ENCODE results near the gene RAVER1. TPM values are rescaled to one million over a fixed set of nuclear protein-coding genes. Genes with fewer than 3 reads are reported as not detected.

RAVER1 gene
- total RNA-seq, 1 donor from 2014 or later, result 25.5 TPM

DNA sequence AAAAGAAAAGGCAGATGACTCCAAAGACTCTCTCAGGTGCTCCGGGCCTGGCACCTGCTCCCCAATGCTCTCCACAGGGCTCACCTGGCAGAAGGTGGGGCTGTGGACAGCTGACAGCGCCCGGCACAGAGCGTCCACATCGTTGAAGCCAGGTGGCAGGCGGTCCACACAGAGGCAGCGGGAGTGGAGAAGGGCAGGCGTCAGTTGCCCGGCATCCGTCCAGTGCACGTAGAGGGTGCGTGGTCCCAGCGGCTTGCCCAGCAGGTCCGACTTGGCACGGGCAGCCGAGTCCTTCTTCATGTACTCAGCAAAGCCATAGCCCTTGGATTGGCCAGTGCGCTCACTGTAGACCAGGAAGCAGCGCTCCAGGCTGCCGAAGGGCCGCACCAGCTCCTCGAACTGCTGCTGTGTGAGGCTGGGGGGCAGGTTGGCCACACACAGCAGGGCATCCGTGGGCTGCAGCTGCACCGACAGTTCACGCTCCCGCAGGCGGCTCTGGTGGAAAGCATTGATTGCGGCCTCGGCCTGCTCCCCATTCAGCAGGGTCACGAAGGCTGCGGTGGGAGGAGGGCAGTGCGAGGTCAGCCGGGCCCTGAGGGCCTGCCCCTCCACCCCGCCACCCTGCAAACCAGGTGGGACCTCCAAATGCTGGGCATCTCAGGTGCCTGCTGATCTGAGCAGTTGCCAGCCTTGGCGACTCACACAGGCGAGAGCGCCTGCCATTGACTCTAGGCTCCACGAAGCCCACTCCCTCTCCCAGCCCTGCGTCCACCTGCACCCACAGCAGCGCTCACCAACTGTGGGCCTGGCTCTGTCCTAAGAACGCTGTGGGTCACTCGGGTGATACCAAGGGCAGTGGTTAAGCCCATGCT lies 4.5 kb downstream of the RAVER1 start:
- peaks cover 0 to 65% of the 10 kb centered on the region in 2 donors for H3K36me3 ChIP-seq

DNA sequence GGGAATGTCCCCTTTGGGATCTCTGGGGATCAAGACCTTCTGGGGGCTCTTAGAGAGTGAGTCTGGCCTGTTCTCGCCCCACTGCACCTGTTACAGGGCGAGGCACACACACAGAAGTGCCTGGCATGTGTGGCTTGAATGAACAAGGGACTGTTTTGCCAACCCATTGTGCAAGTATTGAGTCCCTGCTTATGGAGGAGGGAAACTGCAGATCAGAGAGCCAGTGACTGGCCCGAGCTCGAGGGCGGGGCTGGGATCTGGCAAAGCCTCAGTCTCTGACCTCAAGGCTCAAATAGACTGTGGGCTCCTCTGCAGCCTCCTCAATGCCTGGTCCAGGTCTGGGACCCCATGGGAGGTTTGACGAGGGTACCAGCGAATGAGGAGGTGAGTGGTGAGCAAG lies 5.5 kb downstream of the RAVER1 start:
- H3K9me3 ChIP-seq, result no peaks in the 10 kb centered on the region
- H3K36me3 ChIP-seq, result peaks cover 0 to 74% of the 10 kb centered on the region in 2 donors
- no peaks in the 10 kb centered on the region for H3K27me3 ChIP-seq
- peaks cover 13% of the 10 kb centered on the region for H3K4me1 ChIP-seq
- no peak for DNase-seq (ENCODE audit: extremely low spot score in 2 of 2)
- H3K4me3 ChIP-seq, result no peak overlapping the region
- H3K27ac ChIP-seq, result no peak overlapping the region
- TF ChIP-seq POLR2A (IDR thresholded peaks at IDR 0.05) (no peak), POLR2AphosphoS5 (IDR thresholded peaks at IDR 0.05; ENCODE audit: insufficient read depth in 1 of 2, low read depth in 1 of 2) (no peak)
- intact Hi-C loops (cut with DNase I), result loop anchor here (5.0 kb wide), 1 partner anchor 60 kb away; no protein-coding TSS in a partner anchor

More for the DNA sequence above, 4.5 kb downstream of the RAVER1 start:
- no peak for TF ChIP-seq POLR2AphosphoS5 (IDR thresholded peaks at IDR 0.05; ENCODE audit: insufficient read depth in 1 of 2, low read depth in 1 of 2)
- TF ChIP-seq, protein P1, sequence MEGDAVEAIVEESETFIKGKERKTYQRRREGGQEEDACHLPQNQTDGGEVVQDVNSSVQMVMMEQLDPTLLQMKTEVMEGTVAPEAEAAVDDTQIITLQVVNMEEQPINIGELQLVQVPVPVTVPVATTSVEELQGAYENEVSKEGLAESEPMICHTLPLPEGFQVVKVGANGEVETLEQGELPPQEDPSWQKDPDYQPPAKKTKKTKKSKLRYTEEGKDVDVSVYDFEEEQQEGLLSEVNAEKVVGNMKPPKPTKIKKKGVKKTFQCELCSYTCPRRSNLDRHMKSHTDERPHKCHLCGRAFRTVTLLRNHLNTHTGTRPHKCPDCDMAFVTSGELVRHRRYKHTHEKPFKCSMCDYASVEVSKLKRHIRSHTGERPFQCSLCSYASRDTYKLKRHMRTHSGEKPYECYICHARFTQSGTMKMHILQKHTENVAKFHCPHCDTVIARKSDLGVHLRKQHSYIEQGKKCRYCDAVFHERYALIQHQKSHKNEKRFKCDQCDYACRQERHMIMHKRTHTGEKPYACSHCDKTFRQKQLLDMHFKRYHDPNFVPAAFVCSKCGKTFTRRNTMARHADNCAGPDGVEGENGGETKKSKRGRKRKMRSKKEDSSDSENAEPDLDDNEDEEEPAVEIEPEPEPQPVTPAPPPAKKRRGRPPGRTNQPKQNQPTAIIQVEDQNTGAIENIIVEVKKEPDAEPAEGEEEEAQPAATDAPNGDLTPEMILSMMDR (IDR thresholded peaks at IDR 0.05), result no peak
- TF ChIP-seq POLR2A (IDR thresholded peaks at IDR 0.05), result no peak
- no peaks in the 10 kb centered on the region for H3K27me3 ChIP-seq
- no peak overlapping the region for H3K27ac ChIP-seq
- no peak overlapping the region for H3K4me3 ChIP-seq
- DNase-seq (ENCODE audit: extremely low spot score in 2 of 2), result no peak
- H3K9me3 ChIP-seq, result no peaks in the 10 kb centered on the region
- intact Hi-C loops (cut with DNase I), result loop anchor here (5.0 kb wide), 1 partner anchor 59 kb away; no protein-coding TSS in a partner anchor
- H3K4me1 ChIP-seq, result peaks cover 15% of the 10 kb centered on the region

DNA sequence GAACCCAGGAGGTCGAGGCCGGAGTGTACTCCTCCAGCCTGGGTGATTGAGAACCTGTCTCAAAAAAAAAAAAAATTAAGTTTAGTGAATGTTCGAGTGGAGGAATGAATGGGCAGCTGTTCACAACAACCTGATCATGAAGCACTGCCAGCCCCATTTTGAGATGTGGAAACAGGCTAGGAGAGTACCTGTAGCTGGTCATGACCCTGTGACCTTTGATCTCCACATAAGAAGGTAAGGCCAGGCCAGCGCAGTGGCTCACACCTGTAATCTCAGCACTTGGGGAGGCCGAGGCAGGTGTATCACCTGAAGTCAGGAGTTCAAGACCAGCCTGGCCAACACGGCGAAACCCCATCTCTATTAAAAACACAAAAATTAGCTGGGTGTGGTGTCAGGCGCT lies 7.6 kb downstream of the RAVER1 start:
- Histone ChIP-seq H3K27me3 (no peaks in the 10 kb centered on the region), H3K4me1 (no peaks in the 10 kb centered on the region), H3K36me3 (peaks cover 0 to 93% of the 10 kb centered on the region in 2 donors), H3K4me3 (no peak overlapping the region), H3K9me3 (no peaks in the 10 kb centered on the region), H3K27ac (no peak overlapping the region)
- DNase-seq (ENCODE audit: extremely low spot score in 2 of 2), result no peak
- intact Hi-C loops (cut with DNase I), result loop anchor here (5.0 kb wide), 1 partner anchor 62 kb away; no protein-coding TSS in a partner anchor
- TF ChIP-seq, protein P1 (IDR thresholded peaks at IDR 0.05), result no peak
- TF ChIP-seq POLR2A (IDR thresholded peaks at IDR 0.05) (no peak), POLR2AphosphoS5 (IDR thresholded peaks at IDR 0.05; ENCODE audit: insufficient read depth in 1 of 2, low read depth in 1 of 2) (no peak)

DNA sequence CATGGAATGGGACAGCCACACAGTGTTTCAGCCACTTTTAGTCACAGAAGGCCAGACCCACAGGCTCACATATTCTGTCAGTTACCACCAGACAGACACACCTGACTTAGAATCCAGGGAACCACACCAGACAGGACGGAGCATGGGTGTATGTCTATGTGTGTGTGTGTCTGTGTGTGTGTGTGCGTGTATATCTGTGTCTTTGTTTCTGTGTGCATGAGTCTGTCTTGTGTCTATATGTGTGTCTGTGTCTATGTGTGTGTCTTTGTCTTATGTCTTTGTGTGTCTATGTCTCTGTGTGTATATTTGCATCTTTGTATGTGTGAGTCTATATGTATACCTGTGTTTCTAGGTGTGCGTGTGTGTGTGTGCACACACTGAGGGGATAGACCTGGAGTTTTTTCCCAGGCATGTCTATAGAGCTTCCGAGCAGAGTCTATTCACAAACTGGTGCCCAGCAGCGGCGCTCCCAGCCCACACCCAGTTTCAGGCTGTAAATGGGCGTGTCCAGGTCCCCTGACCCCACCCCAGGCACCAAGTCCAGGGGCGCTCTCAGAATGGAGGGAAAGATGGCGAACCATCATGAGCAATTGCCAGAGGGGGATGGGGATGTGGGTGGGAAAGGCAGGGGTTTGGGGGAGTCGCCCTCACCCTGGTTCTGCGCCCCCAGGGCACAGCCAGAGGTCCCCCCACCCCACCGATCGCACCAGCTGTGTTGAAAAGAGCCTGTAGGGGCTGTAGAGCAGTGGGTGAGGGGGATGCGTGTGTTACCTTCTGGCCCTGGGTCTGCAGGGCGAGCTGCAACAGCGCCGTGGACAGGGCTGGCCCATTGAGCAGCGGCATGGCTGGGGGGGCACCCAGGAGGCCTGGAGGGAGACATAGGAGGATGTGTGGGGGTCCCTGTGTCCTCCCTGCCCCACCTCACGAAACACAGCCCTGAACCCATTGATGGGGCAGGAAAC lies 11.2 kb downstream of the RAVER1 start:
- no peak for TF ChIP-seq POLR2A (IDR thresholded peaks at IDR 0.05)
- TF ChIP-seq, protein P1 (IDR thresholded peaks at IDR 0.05), result no peak
- no peak for TF ChIP-seq POLR2AphosphoS5 (IDR thresholded peaks at IDR 0.05; ENCODE audit: insufficient read depth in 1 of 2, low read depth in 1 of 2)
- Histone ChIP-seq H3K9me3 (no peaks in the 10 kb centered on the region), H3K4me1 (no peaks in the 10 kb centered on the region), H3K4me3 (no peak overlapping the region), H3K27ac (no peak overlapping the region), H3K36me3 (peaks cover 0 to 89% of the 10 kb centered on the region in 2 donors), H3K27me3 (no peaks in the 10 kb centered on the region)
- intact Hi-C loops (cut with DNase I), result no loop called here
- no peak for DNase-seq (ENCODE audit: extremely low spot score in 2 of 2)

DNA sequence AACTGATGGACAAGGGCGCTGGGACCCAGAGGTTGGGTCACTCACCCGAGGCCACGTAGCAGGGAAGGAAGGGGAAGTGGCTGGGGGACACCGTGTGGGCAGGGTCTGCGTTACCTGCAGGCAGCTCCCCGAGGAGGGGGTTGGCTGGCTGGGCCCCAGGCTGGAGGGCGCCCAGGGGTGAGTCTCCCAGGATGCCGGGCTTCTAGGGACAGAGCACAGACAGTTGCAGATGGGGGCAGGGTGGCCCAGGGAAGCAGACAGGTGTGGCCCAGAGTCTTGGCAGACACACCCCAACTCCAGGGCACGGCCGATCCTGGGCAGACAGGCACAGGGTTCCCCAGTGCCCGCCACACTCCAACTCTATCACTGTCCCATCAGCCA lies 11.9 kb downstream of the RAVER1 start:
- Histone ChIP-seq H3K27ac (no peak overlapping the region), H3K36me3 (peaks cover 0 to 81% of the 10 kb centered on the region in 2 donors), H3K9me3 (no peaks in the 10 kb centered on the region), H3K4me1 (peaks cover under 1% of the 10 kb centered on the region), H3K27me3 (no peaks in the 10 kb centered on the region), H3K4me3 (no peak overlapping the region)
- intact Hi-C loops (cut with DNase I), result no loop called here
- DNase-seq (ENCODE audit: extremely low spot score in 2 of 2), result no peak
- TF ChIP-seq, protein P1 (IDR thresholded peaks at IDR 0.05), result no peak
- TF ChIP-seq POLR2A (IDR thresholded peaks at IDR 0.05) (no peak), POLR2AphosphoS5 (IDR thresholded peaks at IDR 0.05; ENCODE audit: insufficient read depth in 1 of 2, low read depth in 1 of 2) (no peak)

Data from vagina (tissue), 2 donors.